Measurements from ENCODE around the gene TSHB.

The TSHB gene

GRCh38 chr1:115056395-115056798, 26.8 kb downstream of the TSHB start:
- no peak overlapping the region for H3K27ac ChIP-seq (ENCODE audit: extremely low read depth, low read depth, low read length)
- no peaks in the 10 kb centered on the region for H3K4me1 ChIP-seq (ENCODE audit: control insufficient read depth, insufficient read depth, low read length)
- H3K9me3 ChIP-seq (ENCODE audit: control insufficient read depth, insufficient read depth, low read depth, low read length) = no peaks in the 10 kb centered on the region
- TF ChIP-seq ZBTB44 (tag by site-specific recombination; IDR thresholded peaks at IDR 0.05) (no peak), ZNF830 (tag by site-specific recombination; IDR thresholded peaks at IDR 0.05; ENCODE audit: low read depth) (no peak), ZNF416 (tag by site-specific recombination; IDR thresholded peaks at IDR 0.05) (no peak), ZNF677 (tag by site-specific recombination; IDR thresholded peaks at IDR 0.05) (no peak), ZBTB21 (tag by site-specific recombination; IDR thresholded peaks at IDR 0.05) (no peak), ZNF280D (tag by site-specific recombination; IDR thresholded peaks at IDR 0.05) (no peak), ZSCAN23 (tag by site-specific recombination; IDR thresholded peaks at IDR 0.05) (no peak), PRDM10 (tag by site-specific recombination; IDR thresholded peaks at IDR 0.05) (no peak), FEZF1 (tag by site-specific recombination; IDR thresholded peaks at IDR 0.05) (no peak), ZNF449 (tag by site-specific recombination; IDR thresholded peaks at IDR 0.05) (no peak), ZNF776 (tag by site-specific recombination; IDR thresholded peaks at IDR 0.05; ENCODE audit: borderline replicate concordance) (no peak), ZNF530 (tag by site-specific recombination; IDR thresholded peaks at IDR 0.05; ENCODE audit: low read depth) (no peak), ZBTB7A (tag by site-specific recombination; IDR thresholded peaks at IDR 0.05; ENCODE audit: low read depth) (no peak), ZNF629 (tag by site-specific recombination; IDR thresholded peaks at IDR 0.05) (no peak), SP7 (tag by site-specific recombination; IDR thresholded peaks at IDR 0.05) (no peak), ZNF768 (tag by site-specific recombination; IDR thresholded peaks at IDR 0.05) (no peak), ZNF580 (tag by site-specific recombination; IDR thresholded peaks at IDR 0.05) (no peak)
- POLR2A ChIA-PET = interaction anchor here (0.6 kb wide), 1 partner anchor 49 kb away, joined by 5 read pairs; no protein-coding TSS in a partner anchor
- CTCF ChIA-PET = interaction anchor here (0.6 to 2.2 kb wide), 8 partner anchors 14 to 1077 kb away, joined by 3 to 9 read pairs (median 4); partner anchors contain the start of gene OLFML3
- no peak overlapping the region for H3K4me3 ChIP-seq (ENCODE audit: low read depth, low read length)
- no peaks in the 10 kb centered on the region for H3K36me3 ChIP-seq (ENCODE audit: control insufficient read depth in 2 of 2, insufficient read depth in 1 of 2, low read length in 2 of 2)

Data from HEK293 (cell line).